GM19099 (cell line): ENCODE data around the gene ENOX2.

Source experiments
- POLR2A ChIP-seq: IDR thresholded peaks from 3 replicates; pipeline ENCODE4 v1.6.1; 2011; ENCODE audit warnings: low read depth; ENCODE audit not compliant: insufficient read length; ENCODE audit errors: extremely low read depth

Gene ENOX2

GRCh38 chrX:130902783-130903613 lies at the start of gene ENOX2:
ENOX2 (minus strand) TSS chrX:130903209; CDS start chrX:130703216, 199,993 bp downstream.
- peak; percentile 82 for TF ChIP-seq POLR2A

GRCh38 chrX:130952266-130953043 lies 49.4 kb upstream of the ENOX2 start:
- no peak for TF ChIP-seq POLR2A

- no peak for TF ChIP-seq POLR2A
Observed at GRCh38 chrX:130944230-130944629, 41.2 kb upstream of the ENOX2 start.

- TF ChIP-seq POLR2A: no peak
Observed at GRCh38 chrX:130937101-130937500, 34.1 kb upstream of the ENOX2 start.

- TF ChIP-seq POLR2A: no peak
Observed at GRCh38 chrX:130933358-130933757, 30.3 kb upstream of the ENOX2 start.

GRCh38 chrX:130916636-130917422 lies 13.8 kb upstream of the ENOX2 start:
- TF ChIP-seq POLR2A: no peak

- TF ChIP-seq POLR2A: no peak
Observed at GRCh38 chrX:130915302-130915701, 12.3 kb upstream of the ENOX2 start.

- no peak for TF ChIP-seq POLR2A
Observed at GRCh38 chrX:130909469-130910136, 6.6 kb upstream of the ENOX2 start.

GRCh38 chrX:130906776-130907175 lies 3.8 kb upstream of the ENOX2 start:
- TF ChIP-seq POLR2A: no peak

GRCh38 chrX:130902446-130902782 lies 595 bp downstream of the ENOX2 start:
- TF ChIP-seq POLR2A: no peak

- TF ChIP-seq POLR2A: no peak
Observed at GRCh38 chrX:130896802-130897501, 6.1 kb downstream of the ENOX2 start.

GRCh38 chrX:130896026-130896425 lies 7.0 kb downstream of the ENOX2 start:
- no peak for TF ChIP-seq POLR2A

- TF ChIP-seq POLR2A: no peak
Observed at GRCh38 chrX:130895299-130895698, 7.7 kb downstream of the ENOX2 start.
